Measurements from ENCODE around the gene MAOA. TPM values are rescaled to one million over a fixed set of nuclear protein-coding genes. Genes with fewer than 3 reads are reported as not detected.

The MAOA gene
- total RNA-seq, 1 experiment from 2014 or later = 6.3 TPM

DNA sequence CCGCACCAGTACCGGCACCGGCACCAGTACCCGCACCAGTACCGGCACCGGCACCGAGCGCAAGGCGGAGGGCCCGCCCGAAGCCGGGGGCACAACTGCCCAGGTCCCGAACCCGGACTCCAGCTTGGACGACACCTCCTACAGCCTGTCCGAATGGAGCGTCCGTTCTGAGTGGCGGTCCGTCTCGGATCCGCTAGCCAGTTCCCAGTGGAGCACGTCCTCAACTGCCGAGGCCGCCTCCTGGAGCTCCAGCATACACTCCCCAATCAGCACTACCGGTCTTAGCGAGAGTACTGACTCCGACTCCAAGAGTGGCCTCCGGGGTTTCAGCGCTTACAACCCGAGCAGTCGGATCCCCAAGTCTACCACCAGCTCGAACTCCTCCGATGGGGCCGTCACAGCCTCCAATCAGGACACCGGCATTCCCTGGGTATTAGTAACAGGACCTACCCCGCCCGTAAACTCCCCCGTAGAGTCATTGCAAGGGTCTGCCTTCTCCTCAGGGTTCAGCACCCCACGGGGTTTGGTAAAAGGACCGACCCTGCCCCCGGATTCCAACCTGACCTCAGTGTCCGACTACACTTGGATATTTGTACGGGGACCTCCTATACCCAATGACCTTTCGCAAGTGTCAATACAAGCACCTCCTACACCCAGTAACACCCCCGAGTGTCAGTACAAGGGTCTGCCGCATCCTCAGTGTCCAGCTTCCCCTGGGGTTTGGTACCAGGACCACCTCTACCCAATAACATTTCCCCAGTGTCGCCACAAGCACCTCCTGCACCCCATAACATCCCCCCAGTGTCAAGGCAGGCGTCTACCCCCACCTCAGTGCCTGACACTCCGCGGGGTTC, 721 bp upstream of the MAOA start:
- Histone ChIP-seq H3K4me1 (ENCODE audit: insufficient read depth, low read length) (no peaks in the 10 kb centered on the region; the same call in 1 of the 2 replicates), H3F3A (ENCODE audit: low read length, unreplicated experiment) (no peaks in the 10 kb centered on the region), H3K4me3 (ENCODE audit: low read length) (peak overlapping the region; percentile 73), H3K36me3 (ENCODE audit: low read depth, low read length) (no peaks in the 10 kb centered on the region), H3K27me3 (ENCODE audit: low read length) (no peaks in the 10 kb centered on the region), H3K9me3 (ENCODE audit: low read length) (no peaks in the 10 kb centered on the region), H3K79me2 (ENCODE audit: low read length) (no peaks in the 10 kb centered on the region), H2AFZ (ENCODE audit: low read length) (peak overlapping the region; percentile 99), H3K9me2 (replicated peaks; ENCODE audit: low read length) (no peaks in the 10 kb centered on the region), H3K9ac (ENCODE audit: low read length) (peak overlapping the region; percentile 98), H4K20me1 (ENCODE audit: low read length) (no peaks in the 10 kb centered on the region), H3K4me2 (ENCODE audit: low read length) (peak overlapping the region; percentile 95), H3K27ac (ENCODE audit: low read length) (no peak overlapping the region)
- CTCF ChIA-PET = interaction anchor here (1.5 kb wide), 1 partner anchor 52 kb away, joined by 4 read pairs; no protein-coding TSS in a partner anchor
- intact Hi-C loops (cut with micrococcal nuclease) = loop anchor here (10.0 kb wide), 2 partner anchors 91 to 149 kb away; no protein-coding TSS in a partner anchor
- ATAC-seq = peak; percentile 45
- DNase-seq = peak; percentile 40
- BruUV-seq (replicated peaks) = no TSS peak
- TF ChIP-seq, protein P1, sequence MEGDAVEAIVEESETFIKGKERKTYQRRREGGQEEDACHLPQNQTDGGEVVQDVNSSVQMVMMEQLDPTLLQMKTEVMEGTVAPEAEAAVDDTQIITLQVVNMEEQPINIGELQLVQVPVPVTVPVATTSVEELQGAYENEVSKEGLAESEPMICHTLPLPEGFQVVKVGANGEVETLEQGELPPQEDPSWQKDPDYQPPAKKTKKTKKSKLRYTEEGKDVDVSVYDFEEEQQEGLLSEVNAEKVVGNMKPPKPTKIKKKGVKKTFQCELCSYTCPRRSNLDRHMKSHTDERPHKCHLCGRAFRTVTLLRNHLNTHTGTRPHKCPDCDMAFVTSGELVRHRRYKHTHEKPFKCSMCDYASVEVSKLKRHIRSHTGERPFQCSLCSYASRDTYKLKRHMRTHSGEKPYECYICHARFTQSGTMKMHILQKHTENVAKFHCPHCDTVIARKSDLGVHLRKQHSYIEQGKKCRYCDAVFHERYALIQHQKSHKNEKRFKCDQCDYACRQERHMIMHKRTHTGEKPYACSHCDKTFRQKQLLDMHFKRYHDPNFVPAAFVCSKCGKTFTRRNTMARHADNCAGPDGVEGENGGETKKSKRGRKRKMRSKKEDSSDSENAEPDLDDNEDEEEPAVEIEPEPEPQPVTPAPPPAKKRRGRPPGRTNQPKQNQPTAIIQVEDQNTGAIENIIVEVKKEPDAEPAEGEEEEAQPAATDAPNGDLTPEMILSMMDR (conservative IDR thresholded peaks at IDR 0.05; ENCODE audit: low read depth, low read length) = 0 out of 2 replicates have a peak, but pooled peaks have one; percentile 8
- TF ChIP-seq EZH2 (IDR thresholded peaks at IDR 0.05; ENCODE audit: low read length, unreplicated experiment) = no peak
- POLR2A ChIA-PET (ENCODE audit: unreplicated experiment) = no interaction called here

DNA sequence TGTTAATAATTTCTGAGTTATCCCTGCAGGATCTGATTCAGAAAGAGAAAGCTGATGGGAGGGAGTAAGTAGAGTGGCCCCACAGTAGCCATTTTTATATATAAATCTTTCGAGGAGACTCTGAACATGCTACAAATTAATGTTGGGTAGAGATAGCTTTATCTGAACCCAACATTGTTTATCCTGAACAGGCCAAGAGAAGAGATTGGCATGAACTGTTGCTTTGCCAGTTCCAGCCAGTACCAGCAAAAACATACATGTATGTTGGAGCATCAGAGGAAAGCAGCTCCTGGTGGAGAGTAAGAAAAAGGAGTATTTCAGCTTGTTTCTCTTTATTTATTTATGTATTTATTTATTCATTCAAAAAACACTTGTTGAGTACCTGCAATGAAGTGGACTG, 1.6 kb downstream of the MAOA start:
- no peak for TF ChIP-seq EZH2 (IDR thresholded peaks at IDR 0.05; ENCODE audit: low read length, unreplicated experiment)
- TF ChIP-seq, protein P1 (conservative IDR thresholded peaks at IDR 0.05; ENCODE audit: low read depth, low read length) = no peak
- TF ChIP-seq EZH2phosphoT487 (IDR thresholded peaks at IDR 0.05; ENCODE audit: borderline replicate concordance, low read length) = no peak
- Histone ChIP-seq H3K79me2 (ENCODE audit: low read length) (no peaks in the 10 kb centered on the region), H4K20me1 (ENCODE audit: low read length) (no peaks in the 10 kb centered on the region), H3K36me3 (ENCODE audit: low read depth, low read length) (no peaks in the 10 kb centered on the region), H3K9me2 (replicated peaks; ENCODE audit: low read length) (no peaks in the 10 kb centered on the region), H3K9ac (ENCODE audit: low read length) (no peak overlapping the region), H3K9me3 (ENCODE audit: low read length) (no peaks in the 10 kb centered on the region), H3K27me3 (ENCODE audit: low read length) (no peaks in the 10 kb centered on the region), H3K27ac (ENCODE audit: low read length) (no peak overlapping the region), H3F3A (ENCODE audit: low read length, unreplicated experiment) (no peaks in the 10 kb centered on the region), H3K4me3 (ENCODE audit: low read length) (no peak overlapping the region), H3K4me2 (ENCODE audit: low read length) (no peak overlapping the region), H3K4me1 (ENCODE audit: insufficient read depth, low read length) (no peaks in the 10 kb centered on the region; the same call in 1 of the 2 replicates), H2AFZ (ENCODE audit: low read length) (no peak overlapping the region)
- no peak for DNase-seq
- intact Hi-C loops (cut with micrococcal nuclease) = loop anchor here (10.0 kb wide), 2 partner anchors 93 to 147 kb away; no protein-coding TSS in a partner anchor
- POLR2A ChIA-PET (ENCODE audit: unreplicated experiment) = no interaction called here
- CTCF ChIA-PET = no interaction called here
- BruUV-seq (replicated peaks) = no TSS peak
- ATAC-seq = no peak
